RWPE2 (cell line): ENCODE data around the gene MERTK.

Experiments
- ATAC-seq: fragments of 200-7000 bp; cut with Tn5 transposase; 3 replicates; pipeline ENCODE4 v1.9.1; 2021; ENCODE audit warnings: low read depth
- DNase-seq: peaks from one replicate; pipeline ENCODE4 v3.0.0-alpha.2; 2020; ENCODE audit warnings: low spot score
- H3K27ac ChIP-seq: fragments of 450-650 bp; 2 replicates; pipeline ENCODE4 v1.5.1; 2017; ENCODE audit warnings: mild to moderate bottlenecking; ENCODE audit not compliant: poor library complexity, severe bottlenecking
- H3K27me3 ChIP-seq: fragments of 250-450 bp; sonication (Bioruptor Pico); 2 replicates; pipeline ENCODE4 v1.5.1; 2021; ENCODE audit warnings: mild to moderate bottlenecking, moderate library complexity; ENCODE audit not compliant: insufficient read depth, poor library complexity, severe bottlenecking
- H3K36me3 ChIP-seq: fragments of 250-450 bp; sonication (Bioruptor Pico); 2 replicates; pipeline ENCODE4 v1.5.1; 2020; ENCODE audit warnings: low read depth, mild to moderate bottlenecking, moderate library complexity
- H3K4me1 ChIP-seq: fragments of 250-450 bp; sonication (Bioruptor Pico); 2 replicates; pipeline ENCODE4 v1.5.1; 2021; ENCODE audit warnings: mild to moderate bottlenecking, moderate library complexity; ENCODE audit not compliant: insufficient read depth, poor library complexity, severe bottlenecking
- H3K4me3 ChIP-seq: fragments of 250-450 bp; sonication (Bioruptor Pico); 2 replicates; pipeline ENCODE4 v1.5.1; 2021; ENCODE audit warnings: mild to moderate bottlenecking, moderate library complexity; ENCODE audit not compliant: severe bottlenecking
- H3K9me3 ChIP-seq: fragments of 250-450 bp; sonication (Bioruptor Pico); 2 replicates; pipeline ENCODE4 v1.5.1; 2021; ENCODE audit warnings: mild to moderate bottlenecking, moderate library complexity; ENCODE audit not compliant: severe bottlenecking
- TF ChIP-seq, protein P1 (sequence below): fragments of 450-650 bp; IDR thresholded peaks from one replicate; pipeline ENCODE4 v1.5.1; 2017; ENCODE audit warnings: mild to moderate bottlenecking, moderate library complexity; ENCODE audit not compliant: poor library complexity, severe bottlenecking

The MERTK gene

DNA sequence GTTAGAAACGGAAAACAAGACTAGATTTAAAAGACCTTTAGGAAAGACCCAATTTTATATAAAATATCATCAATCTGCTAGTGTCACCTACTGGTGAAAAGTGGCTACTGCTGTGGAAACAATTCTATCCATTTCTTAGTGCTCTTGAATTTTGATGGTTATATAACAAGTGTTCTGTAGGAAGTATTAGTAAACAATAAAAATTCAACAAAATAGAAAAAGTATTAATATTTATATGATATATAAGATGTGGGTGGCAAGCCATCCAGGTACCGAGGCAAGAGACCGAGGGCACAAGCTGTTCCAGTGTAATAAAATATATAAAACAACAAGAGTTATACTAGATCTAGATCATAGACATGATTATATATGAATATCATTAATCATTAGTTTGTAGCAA lies 150.5 kb downstream of the MERTK start:
- Histone ChIP-seq H3K4me1 (no peaks in the 10 kb centered on the region), H3K9me3 (peaks cover 7% of the 10 kb centered on the region), H3K27ac (no peak overlapping the region), H3K36me3 (no peaks in the 10 kb centered on the region), H3K27me3 (no peaks in the 10 kb centered on the region), H3K4me3 (no peak overlapping the region)
- DNase-seq, result no peak
- peak; percentile 48; the same call in 2 of the 3 replicates for ATAC-seq
- TF ChIP-seq, protein P1, sequence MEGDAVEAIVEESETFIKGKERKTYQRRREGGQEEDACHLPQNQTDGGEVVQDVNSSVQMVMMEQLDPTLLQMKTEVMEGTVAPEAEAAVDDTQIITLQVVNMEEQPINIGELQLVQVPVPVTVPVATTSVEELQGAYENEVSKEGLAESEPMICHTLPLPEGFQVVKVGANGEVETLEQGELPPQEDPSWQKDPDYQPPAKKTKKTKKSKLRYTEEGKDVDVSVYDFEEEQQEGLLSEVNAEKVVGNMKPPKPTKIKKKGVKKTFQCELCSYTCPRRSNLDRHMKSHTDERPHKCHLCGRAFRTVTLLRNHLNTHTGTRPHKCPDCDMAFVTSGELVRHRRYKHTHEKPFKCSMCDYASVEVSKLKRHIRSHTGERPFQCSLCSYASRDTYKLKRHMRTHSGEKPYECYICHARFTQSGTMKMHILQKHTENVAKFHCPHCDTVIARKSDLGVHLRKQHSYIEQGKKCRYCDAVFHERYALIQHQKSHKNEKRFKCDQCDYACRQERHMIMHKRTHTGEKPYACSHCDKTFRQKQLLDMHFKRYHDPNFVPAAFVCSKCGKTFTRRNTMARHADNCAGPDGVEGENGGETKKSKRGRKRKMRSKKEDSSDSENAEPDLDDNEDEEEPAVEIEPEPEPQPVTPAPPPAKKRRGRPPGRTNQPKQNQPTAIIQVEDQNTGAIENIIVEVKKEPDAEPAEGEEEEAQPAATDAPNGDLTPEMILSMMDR, result peak; percentile 96

- DNase-seq, result no peak
Observed at GRCh38 chr2:112050316-112050715, 151.9 kb downstream of the MERTK start.

DNA sequence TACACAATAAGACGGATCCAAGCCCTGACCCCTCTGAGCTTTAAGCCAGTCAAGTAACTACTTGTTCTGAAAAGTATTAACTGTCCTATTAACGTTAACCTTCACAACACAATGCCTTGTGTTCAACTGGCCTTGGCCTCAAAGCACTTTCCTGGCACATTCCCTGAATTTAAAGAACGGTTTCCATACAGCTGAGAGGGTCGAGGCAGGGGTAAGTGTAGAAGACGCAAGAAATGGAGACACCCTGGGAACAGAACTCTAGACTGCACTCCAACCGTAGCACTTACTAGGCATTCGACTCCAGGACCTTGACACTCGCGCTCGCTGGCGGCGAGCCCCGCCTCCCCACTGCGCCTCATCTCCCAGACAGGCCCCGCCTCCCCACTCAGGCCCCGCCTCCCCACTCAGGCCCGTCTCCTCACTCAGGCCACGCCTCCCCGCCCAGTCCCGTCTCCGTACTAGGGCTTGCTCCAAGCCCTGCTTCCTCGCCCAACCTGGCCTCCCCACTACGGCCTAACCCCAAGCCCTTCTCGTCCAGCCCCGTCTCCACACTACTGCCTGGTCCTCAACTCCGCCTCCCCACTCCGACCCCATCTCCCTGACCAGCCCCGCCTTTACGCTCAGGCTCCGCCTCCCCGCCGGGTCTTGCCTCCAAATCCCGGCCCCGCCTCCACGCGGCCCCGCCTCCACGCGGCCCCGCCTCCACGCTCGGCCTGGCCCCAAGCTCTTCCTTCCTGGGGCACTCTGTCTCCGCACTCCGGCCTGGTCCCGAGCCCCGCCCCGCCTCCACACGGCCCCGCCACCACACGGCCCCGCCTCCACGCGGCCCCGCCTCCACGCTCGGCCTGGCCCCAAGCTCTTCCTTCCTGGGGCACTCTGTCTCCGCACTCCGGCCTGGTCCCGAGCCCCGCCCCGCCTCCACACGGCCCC lies 155.8 kb downstream of the MERTK start:
- DNase-seq (peak; percentile 97), ATAC-seq (peak; percentile 67)
- H3K4me1 ChIP-seq, result peaks cover 9% of the 10 kb centered on the region
- no peaks in the 10 kb centered on the region for H3K9me3 ChIP-seq
- H3K36me3 ChIP-seq, result 0 out of 2 replicates have a peak, but pooled peaks cover 3% of the 10 kb centered on the region
- TF ChIP-seq, protein P1, result no peak
- H3K4me3 ChIP-seq, result peak overlapping the region; percentile 46
- no peaks in the 10 kb centered on the region for H3K27me3 ChIP-seq
- H3K27ac ChIP-seq, result peak overlapping the region; percentile 49

More at GRCh38 chr2:112050316-112050715, 151.9 kb downstream of the MERTK start:
- no peaks in the 10 kb centered on the region for H3K27me3 ChIP-seq
- no peaks in the 10 kb centered on the region for H3K4me1 ChIP-seq
- TF ChIP-seq, protein P1, result no peak
- no peaks in the 10 kb centered on the region for H3K36me3 ChIP-seq
- ATAC-seq, result no peak
- H3K4me3 ChIP-seq, result no peak overlapping the region
- peaks cover 7% of the 10 kb centered on the region for H3K9me3 ChIP-seq
- H3K27ac ChIP-seq, result no peak overlapping the region

- Histone ChIP-seq H3K9me3 (no peaks in the 10 kb centered on the region), H3K4me3 (peak within 1 kb of the TSS; percentile 57), H3K36me3 (peaks cover 11% of the 10 kb centered on the region), H3K4me1 (peaks cover 9% of the 10 kb centered on the region), H3K27ac (peak within 1 kb of the TSS; percentile 89), H3K27me3 (no peaks in the 10 kb centered on the region)
- TF ChIP-seq, protein P1, result no peak
- DNase-seq (peak; percentile 96), ATAC-seq (peak; percentile 65)
Observed at GRCh38 chr2:112054847-112055729, 156.7 kb downstream of the MERTK start, which contains the start of gene TMEM87B. Gene TMEM87B, plus strand, starts transcription at chr2:112055269. Its CDS starts 323 bp downstream, at chr2:112055592.
